Activated CD4-positive, CD25-positive, alpha-beta regulatory T cell treated with anti-CD3 and anti-CD28 coated beads, Interleukin-2, amount 50 U/mL, for 24 hours (primary cell): ENCODE measurements around the gene KPNA6.

Experiments used
- ATAC-seq, 2 donors: fragments of 150-1000 bp; cut with Tn5 transposase; one replicate each; pipeline ENCODE4 v1.10.0; 2021; ENCODE audit warnings: mild to moderate bottlenecking in 1 of 2, moderate library complexity in 1 of 2

Gene KPNA6

DNA sequence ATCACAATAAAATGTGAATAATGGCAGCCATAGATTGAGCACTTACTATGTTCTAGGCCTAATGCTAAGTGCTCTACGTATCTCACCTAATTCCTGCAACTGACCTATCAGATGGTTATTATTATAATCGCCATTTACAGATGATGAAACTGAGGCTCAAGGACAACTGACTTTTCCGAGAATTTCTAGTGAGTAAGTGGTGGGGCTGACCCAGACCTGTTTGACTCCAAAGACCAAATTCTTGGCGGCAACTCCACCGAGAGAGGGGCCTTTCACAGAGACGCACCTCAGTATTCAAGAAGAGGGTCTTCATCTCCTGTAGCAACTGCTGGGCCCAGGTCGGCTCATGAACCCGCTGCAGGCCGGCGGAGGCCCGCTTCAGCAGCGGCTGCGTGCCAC, 113.7 kb downstream of the KPNA6 start:
- ATAC-seq: no peak

DNA sequence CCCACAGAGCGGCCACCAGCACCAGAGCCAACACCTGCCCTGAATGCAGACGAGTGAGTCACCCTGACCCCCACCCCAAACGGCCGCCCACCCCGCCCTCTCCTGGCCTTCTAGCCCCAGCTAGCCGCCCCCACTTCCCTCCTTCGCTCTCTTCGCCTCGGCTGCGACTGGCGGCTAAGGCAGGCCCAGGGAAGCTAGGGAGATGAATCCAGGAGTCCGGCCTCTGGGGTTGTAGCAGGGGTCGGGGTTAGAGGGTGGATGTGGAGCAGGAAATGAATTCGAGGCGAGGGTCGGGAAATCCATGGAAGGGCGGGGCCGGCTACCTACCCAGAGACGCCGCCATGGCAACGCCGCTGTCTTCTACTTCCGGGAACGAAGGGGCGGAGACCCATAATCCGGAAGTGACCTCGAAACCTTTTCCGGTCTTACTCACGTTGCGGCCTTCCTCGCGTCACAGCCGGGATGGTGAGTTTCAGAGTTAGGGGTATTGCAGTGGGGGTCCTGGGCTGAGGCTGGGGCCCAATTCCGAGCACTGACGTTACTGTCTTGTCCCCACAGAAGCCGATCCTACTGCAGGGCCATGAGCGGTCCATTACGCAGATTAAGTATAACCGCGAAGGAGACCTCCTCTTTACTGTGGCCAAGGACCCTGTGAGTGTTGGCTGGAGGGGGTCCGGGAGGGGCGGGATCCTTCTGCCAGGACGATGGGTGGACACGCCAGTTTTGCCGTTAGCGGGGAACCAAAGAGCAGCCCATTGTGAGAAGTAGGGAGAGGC, 114.3 kb downstream of the KPNA6 start, which contains the start of the genes EIF3I and TMEM234:
TSS of gene EIF3I (plus strand) at position 428 of the 776 bp plus-strand sequence. CDS start at position 463, 35 bp downstream.
TSS of gene TMEM234 (minus strand) at position 374 of the 776 bp plus-strand sequence. CDS start at position 343, 31 bp downstream.
- peak; percentile 98 for ATAC-seq

DNA sequence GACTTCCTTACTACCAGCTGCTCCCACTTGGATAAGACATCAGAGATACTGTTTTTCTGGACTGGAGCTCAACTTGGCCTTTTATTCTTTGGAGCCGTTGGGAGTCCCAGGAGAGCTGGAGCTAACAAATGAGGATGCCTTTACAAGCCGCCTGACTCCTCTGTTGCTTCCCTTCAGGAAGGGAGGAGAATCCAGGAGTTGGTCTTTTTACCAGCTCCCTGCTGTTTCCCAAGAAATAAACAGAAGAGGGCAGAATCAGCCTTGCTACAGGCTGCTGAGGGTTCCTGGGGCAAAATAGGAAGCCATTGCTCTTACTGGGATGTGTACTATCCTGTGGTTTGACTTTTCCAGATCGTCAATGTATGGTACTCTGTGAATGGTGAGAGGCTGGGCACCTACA, 115.8 kb downstream of the KPNA6 start:
- ATAC-seq: no peak

DNA sequence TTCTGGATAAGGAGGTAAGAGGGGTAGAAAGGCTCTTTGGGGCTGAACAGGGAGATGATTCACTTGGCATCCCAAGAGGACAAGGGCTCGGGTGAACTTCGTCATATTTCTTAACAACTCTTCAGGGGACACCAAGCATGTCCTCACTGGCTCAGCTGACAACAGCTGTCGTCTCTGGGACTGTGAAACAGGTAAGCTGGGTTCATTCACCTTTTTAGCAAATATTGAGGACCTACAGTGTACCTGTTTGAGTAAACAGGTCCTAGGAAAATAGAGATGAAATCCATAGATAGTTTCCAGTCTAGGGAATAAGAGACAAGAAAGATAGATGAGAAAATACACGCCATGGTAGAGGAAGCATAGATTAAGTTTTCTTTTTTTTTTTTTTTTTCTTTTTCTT, 116.4 kb downstream of the KPNA6 start:
- no peak for ATAC-seq
